HG03045 (cell line): ENCODE data around the gene ARHGAP45.

Experiments used
- ATAC-seq: cut with Tn5 transposase; IDR thresholded peaks from one replicate; pipeline ENCODE4 v1.9.1; 2021; ENCODE audit warnings: mild to moderate bottlenecking, moderate library complexity; ENCODE audit not compliant: unreplicated experiment

The ARHGAP45 gene

DNA sequence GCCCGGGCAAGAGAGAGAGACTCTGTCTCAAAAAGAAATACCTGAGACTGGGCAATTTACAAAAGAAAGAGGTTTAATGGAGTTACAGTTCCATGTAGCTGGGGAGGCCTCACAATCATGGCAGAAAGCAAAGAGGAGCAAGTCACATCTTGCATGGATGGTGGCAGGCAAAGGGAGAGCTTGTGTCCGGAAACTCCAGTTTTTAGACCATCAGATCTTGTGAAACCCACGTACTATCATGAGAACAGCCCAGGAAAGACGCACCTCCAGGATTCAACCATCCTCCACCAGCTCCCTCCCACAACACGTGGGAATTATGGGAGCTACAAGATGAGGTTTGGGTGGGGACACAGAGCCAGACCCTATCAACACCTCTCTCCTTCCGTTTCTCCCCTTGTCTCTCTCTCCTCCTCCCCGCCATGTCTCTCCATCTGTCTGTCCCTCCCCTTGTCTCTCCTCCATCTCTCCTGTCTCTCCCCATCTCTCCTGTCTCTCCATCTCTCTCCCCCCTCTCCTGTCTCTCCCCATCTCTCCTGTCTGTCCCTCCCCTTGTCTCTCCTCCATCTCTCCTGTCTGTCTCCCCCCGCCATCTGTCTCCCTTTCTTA, 18.2 kb downstream of the ARHGAP45 start:
- no peak for ATAC-seq

DNA sequence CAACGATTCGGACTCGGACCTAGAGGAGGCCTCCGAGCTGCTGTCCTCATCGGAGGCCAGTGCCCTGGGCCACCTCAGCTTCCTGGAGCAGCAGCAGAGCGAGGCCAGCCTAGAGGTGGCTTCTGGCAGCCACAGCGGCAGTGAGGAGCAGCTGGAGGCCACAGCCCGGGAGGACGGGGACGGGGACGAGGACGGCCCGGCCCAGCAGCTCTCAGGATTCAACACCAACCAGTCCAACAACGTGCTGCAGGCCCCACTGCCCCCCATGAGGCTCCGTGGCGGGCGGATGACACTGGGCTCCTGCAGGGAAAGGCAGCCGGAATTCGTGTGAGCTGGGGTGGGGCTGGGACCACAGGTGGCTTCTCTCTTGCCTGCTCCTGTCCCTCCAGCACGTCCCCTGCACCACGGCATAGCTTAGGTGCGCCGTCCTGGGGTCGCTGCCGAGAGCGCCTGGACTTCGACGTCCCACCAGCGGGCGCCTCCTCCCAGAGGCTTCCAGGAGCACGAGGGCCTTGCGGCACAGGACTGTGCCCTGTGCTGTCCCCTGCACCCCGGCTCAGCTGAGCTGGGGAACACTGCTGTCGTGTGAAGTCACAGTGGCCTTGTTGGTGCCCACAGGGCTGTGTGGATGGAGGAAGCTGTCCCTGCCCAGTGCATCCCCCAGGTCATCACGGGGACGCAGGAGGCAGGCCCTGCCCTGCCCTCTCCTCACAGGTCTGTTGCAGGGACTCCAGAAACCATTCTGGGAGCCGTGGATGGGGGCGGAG, 18.9 kb downstream of the ARHGAP45 start:
- ATAC-seq, result no peak

DNA sequence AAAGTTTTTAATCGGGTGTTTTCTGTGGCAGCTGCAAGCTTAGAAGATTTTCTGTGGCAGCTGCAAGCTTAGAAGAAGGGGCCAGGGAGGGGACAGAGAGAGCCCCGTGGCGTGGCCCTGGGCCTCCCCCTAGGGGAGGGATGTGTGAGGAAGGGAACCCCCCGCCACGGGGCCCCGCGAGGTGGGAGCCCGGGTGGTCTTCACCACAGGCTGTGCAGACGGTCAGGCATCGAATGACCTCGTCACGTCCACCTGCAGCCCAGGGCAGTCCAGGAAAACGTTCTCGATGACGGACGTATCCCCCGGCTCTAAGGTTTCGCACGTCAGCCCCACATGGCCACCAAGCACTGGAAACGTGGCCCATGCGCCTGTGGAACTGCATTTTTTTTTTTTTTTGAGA, 19.6 kb downstream of the ARHGAP45 start:
- ATAC-seq, result no peak

DNA sequence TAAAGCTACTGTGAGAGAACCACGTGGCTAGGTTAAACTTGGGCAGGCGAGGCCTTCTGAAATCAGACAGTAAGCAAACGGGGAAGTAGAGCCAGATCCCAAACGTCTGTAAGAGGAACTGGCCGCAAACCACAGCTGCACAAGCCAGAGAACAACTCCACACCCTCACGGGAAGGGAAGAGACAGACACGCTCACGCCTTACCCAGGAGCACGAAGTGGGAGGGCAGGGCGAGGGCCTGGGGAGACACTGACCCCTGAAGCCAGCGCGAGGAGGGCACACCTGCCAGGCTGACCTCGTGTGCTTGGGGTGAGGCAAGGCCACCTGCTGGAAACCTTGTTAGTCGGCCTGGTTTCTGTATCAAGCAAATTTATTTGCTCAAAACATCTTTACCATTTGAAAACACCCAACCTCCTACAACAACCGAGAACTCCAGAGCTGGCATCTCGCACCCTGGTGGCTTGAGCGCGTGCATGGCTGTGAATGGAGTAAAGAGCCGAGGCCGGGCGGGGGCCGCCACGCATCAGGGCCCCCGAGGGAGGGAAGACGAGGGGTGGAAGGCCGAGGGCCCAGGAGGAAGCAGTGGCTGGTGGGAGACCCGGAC, 20.9 kb downstream of the ARHGAP45 start:
- no peak for ATAC-seq

DNA sequence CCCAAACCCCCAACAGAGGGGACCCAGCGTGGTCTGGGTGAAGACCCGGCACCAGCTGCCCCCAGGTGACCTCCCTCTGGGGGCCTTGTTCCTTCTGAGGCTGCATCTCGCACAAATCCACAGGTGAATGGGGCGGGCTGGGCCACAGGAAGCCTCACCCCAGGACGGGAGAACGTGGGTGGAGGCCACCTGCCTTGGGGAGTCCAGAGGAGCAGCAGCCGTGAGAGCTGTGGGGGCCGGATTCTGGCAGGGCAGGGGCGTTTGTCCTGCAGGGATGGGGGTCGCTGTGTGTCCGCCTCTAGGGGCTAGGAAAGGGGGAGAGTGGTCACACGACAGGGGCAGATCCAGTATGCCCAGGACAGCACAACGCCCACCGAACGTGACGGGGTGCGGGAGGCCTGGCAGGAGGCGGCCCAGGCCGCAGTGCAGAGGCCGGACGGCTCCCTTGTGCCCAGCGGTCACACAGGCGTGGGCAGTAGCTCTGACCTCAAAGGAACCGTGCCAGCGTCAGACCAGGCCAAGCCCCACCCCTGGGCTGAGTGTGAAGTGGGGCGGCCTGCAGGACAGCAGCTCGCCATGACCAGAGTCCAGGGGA, 21.5 kb downstream of the ARHGAP45 start:
- ATAC-seq, result no peak

DNA sequence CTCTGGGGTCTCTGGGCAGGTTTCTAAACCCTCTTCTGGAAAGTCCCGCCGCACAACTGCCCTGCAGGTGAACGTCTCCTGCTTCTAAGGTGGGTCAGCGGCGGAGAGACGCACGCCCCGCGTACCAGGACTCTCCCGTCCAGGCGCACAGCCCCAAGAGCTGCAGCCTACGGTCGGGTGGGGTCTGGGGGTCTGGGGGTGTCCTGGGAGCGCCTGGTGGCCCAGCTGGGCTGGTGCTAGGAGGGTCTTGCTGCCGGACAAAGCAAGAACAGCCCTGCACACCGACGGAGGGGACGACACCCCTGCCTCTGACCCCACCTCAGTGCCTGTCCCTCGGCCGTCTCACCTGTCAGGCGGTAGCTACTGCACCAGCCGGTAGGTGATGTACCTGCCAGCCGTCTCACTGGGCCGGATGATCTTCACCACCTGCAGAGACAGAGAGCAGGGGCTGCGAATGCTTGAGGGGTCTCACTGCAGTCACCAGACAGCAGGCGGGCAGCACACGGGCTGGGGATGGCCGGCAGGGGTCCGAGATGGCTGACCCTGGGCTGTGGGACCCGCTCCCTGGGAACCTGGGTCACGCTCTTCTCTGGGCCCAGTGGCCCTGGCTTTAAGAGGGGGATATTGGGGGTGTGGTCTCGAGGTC, 22.3 kb downstream of the ARHGAP45 start:
- no peak for ATAC-seq

DNA sequence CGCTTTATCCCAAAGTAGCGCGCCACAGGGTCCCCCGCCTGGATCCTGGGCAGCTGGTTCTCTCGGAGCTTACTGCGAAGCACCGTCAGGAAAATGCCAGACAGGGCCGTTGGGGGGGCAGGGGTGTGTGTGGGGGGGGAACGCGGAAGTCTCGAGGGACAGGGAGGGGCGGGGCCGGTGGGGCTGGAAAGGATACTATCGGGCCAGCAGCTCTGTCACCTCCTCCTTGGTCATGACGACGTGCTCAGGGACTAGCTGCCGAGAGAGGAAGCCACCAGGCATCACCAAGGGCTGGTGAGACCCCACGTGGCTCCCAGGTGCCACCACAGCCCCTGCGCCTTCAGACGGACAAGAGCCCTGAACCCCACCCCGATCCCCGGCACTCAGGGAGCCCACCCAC, 22.9 kb downstream of the ARHGAP45 start:
- no peak for ATAC-seq

DNA sequence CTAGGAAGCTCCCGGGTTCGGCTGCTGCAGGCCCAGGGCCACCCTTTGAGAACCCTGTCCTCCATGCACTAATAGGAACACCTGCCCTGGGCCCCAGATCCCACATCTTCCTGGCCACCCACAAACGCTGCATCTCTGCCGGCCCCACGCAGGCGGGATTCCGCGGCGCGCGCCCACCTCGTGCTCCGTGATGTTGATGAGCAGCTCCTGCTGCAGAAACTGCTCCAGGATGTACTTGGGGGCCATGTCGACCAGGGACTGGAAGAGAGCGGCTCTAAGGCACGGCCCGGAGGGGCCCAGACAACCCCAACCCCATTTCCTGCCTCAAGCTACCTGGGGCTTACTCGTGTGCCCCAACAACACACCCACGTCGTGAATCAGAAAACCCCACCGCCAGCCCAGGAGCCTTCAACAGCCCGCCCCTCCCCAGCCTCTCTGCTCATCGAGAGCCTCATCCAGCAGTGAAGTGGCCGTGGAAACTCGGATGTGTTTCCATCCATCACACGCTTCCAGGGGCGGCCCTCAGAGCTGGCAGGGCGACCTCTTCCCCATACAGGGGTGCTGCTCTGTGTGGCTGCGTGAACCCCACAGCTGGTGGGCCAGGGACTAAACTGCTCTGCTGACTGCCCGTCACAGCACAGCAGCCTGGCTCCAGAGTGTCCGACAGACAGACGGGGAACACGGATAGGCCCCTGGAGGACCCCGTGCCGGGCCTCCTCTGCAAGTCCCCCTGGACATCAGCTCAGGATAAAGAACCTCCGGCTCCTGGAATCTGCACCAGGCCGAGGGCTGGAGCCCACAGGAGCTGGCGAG, 24.0 kb downstream of the ARHGAP45 start:
- ATAC-seq, result no peak

DNA sequence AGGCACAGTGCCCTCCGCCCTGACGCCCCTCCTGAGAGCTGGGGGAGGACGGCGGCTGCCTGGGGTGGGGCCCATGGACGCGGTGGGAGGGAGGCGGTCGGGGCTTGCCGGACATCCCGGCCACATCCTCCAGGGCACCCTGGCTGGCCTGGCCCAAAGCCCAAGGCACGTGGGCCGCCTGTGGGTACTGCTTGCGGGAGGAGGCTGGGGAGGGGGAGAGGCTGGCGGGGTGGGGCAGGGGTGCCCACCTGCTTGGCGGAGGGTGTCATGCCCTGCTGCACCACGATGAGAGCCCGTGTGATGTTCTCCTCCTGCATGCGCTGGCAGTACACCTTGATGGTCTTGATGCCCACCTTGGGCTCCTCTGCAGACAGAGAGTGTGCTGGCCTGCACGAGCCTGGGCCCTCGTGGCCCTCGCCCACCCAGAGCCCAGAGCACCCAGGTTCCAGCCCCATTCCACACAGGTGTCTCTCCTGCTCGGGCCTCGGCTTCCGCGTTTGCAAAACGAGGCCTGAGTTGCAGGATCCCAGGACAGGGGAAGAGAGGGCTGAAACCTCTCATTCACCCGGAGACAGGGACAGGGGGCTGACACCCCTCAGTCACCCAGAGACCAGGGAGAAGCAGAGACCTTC, 24.7 kb downstream of the ARHGAP45 start:
- no peak for ATAC-seq

DNA sequence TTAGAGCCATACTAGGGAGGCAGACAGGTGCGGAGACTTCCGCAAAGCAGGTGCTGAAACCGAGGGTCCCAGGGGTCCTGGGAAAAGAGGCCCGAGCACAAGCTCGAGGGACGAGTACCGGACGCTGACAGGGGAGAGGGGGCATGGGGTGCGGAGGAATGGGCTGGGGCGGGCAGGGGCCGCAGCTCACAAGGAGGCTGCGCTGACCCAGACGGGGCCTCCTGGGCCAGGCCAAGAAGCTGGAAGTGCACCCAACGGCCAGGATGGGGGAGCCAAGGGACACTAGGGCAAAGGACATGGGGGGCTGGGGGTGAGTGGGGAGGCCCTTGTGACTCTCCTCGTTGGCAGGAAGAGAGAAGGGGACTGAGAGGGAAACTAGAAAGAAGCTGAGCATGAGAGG, 26.4 kb downstream of the ARHGAP45 start:
- no peak for ATAC-seq

DNA sequence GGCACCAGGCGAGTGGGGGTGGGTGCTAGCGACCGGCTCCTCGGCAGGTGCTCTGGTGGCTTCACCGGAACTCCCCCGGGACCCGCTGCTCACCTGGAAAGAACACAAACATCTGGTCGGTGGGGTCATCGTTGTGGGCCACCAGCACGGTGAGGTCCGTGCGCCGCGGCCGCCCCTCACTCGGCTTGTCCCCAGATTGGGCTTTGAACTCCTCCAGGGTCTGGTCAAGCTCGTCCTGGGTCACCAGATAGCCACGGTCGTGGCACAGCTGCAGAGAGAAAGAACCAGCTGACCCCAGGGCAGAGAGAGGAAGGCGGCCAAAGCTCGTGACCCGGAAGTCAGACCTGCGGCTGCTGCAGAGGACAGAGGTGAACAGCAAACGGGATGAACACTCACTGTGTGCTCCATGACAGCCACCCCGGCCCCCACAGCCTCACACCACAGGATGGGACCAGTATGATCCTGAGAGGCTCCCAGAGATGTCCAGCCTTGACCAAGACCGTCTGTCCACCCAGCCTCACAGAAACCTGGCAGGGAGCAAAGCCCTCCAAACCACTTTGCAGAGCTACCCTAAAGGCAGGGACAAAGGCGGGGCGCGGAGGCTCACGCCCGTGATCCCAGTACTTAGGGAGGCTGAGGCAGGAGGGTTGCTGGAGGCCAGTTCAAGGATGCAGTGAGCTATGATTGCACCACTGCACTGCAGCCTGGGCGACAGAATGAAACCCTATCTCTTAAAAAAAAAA, 27.0 kb downstream of the ARHGAP45 start:
- ATAC-seq, result no peak

DNA sequence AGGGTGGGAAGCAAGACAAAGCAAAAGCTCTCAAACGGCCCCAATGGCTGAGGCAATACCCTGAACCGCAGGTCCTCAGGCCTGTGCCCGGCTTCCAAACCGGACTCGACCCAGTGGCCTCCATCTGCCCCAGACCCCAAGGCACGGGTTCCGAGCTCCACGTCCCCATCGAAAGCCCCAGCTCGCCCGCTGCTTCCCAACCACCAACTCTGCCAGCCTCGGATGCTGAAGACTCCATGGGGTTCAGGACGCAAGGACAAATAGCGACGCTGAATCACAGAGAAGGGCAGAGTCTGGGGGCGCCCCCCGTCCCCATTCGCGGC, 27.6 kb downstream of the ARHGAP45 start:
- ATAC-seq, result no peak

DNA sequence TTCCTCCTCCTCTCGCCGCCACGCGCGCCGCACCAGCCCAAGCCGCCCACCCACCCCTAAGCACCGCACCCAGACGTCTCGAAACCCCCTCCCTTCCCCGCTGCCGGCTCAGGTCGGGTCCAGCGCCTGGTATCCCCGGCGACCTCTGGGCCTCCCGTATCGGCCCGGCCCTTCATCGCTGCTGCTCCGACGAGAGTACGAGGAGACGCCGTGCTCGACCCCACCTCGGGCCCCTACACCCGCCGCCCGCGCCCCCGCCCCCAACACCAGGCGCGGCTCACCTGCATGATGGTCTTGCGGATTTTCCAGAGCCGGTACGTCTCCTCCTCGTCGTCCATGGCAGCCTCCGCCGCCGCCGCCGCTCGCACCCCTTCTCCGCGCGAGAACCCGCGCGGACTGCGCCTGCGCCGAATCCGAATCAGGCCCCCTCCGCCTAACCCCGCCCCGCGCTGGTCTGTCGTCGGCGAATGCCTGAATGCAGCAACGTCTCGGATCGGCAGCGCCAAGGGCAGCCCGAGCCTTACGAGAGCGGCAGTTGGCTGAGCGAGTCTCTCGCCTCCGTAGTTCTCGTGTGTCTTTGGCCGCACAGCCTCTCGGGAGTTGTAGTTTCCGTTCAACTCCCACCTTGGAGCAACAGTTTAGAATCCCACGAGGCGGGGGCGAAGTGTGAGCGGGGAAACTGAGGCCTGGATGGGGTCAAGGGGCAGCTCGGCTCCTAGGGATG, 28.2 kb downstream of the ARHGAP45 start, which contains the start of gene POLR2E:
TSS of gene POLR2E (minus strand) at position 398 of the 724 bp plus-strand sequence. CDS start at position 338, 60 bp downstream.
- peak; percentile 78 for ATAC-seq

DNA sequence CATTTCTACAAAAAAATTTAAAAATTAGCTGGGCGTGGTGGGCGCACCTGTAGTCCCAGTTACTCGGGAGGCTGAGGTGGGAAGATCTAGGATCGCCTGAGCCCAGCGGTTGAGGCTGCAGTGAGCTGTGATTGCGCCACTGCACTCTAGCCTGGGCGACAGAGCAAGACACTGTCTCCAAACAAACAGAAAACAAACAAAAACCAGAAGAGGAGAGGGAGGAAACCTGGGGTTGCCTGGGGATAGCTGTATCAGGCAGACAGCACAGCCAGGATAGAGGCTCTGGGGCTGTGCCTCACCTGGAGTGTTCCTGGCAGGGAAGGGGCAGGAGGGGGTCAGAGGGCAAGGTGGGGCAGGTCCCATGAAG, 30.8 kb downstream of the ARHGAP45 start:
- ATAC-seq, result no peak

DNA sequence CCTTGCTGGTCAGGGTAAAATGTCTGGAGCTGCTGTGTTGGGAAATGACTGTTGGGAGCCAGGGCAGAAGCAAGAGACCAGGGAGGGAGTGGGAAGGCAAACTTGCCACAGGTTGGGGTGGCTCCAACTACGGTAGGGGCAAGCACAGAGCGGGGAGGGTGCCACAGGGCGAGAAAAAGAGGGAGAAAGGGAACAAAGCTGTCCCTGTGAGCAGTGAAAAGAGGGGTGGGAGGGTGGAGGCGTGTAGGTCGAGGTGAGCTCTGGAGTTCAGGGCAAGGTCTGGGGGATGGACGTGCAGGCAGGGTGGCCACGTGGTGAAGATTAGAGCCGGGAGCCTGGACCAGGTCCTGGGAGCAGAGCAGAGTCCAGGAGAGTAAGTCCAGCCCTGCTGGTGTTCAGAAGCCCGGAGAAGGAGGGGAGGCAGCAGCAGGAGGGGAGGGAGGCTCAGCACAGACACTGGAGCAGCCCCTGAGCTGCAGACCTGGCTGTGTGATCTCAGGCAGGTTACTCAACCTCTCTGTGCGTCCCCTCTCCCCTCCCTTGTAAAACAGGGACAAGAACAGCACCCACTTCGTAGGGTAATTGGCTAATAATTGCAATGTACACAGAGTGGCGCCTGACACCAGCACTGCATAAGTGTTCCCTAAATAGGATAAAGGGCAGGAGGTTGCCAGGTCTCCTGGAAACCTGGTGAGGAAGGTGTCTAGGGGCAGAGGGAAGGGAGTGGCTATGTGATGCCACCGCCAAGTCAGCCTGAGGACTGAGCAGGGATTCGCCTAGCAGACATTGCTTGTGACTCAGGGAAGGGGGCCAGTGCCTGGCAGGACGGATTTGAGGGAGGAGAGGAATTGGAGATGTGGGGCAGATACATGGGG, 31.4 kb downstream of the ARHGAP45 start:
- no peak for ATAC-seq

DNA sequence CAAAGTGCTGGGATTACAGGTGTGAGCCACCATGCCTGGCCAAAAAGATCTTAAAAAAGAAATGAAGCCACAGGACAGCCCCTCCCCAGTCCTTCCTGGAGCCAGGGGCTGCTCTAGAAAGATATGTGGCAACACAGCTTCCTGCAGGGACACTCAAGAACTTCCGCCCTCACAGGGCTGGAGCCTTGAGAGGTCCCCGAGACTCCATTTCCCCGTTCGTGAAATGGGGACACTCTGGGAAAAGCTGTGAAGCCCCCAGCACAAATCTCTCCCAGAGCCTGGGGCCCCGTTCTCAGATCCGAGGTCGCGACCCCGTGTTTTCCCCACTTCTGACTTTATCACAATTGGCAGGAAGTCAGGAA, 34.4 kb downstream of the ARHGAP45 start:
- ATAC-seq, result no peak

DNA sequence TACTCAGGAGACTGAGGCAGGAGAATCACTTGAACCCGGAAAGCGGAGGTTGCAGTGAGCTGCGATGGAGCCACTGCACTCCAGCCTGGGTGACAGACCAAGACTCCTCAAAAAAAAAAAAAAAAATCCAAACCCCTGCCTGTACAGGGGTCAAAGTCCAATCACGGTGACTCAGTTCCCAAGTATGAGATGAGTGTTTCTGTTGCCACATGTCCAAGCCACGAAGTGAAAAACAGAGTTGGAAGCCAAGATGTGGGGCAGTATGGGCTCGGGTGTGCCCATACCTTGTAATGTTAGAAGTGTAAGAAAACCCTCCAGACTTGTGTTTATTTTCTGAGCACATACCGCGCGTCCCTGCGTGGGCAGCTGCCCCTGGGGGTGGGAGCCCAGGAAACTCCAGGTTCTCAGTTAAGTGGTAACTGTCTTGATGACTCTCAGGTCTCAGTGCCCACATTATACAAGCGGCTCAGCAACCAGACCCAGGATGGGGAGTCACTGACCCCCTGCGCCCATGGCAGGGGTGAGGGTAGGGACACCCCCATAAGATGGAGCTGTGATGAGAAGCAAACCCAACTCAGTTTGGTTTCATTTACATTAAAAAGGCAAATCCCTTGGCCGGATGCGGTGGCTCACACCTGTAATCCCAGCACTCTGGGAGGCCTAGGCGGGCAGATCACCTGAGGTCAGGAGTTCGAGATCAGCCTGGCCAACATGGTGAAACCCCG, 35.6 kb downstream of the ARHGAP45 start:
- ATAC-seq, result no peak
